HAP-1 (cell line): ENCODE measurements around the gene OR2D2.
"Not testable (repeated sequence)": the region's sequence is repeated elsewhere in the genome, so short reads cannot be mapped to it uniquely, and the experiment has no call there.

Experiments
- DNase-seq, 2 experiments: peaks; one replicate each; pipeline ENCODE4 v3.0.0-alpha.2; 2016 to 2020; ENCODE audit warnings: low spot score in 2 of 2
- H3K27me3 ChIP-seq: fragments of 250-450 bp; sonication (Bioruptor Pico); 2 replicates; pipeline ENCODE4 v1.5.1; 2020; ENCODE audit warnings: low read depth, mild to moderate bottlenecking, moderate library complexity
- H3K36me3 ChIP-seq: fragments of 250-450 bp; sonication (Bioruptor Pico); replicated peaks from 2 replicates; pipeline ENCODE4 v1.5.1; 2020; ENCODE audit warnings: mild to moderate bottlenecking
- H3K4me1 ChIP-seq: fragments of 250-450 bp; sonication (Bioruptor Pico); 2 replicates; pipeline ENCODE4 v1.5.1; 2020; ENCODE audit warnings: mild to moderate bottlenecking
- H3K4me3 ChIP-seq: fragments of 250-450 bp; sonication (Bioruptor Pico); 2 replicates; pipeline ENCODE4 v1.5.1; 2020; ENCODE audit warnings: mild to moderate bottlenecking, moderate library complexity
- H3K9me3 ChIP-seq: fragments of 250-450 bp; sonication (Bioruptor Pico); 2 replicates; pipeline ENCODE4 v1.5.1; 2020; ENCODE audit warnings: mild to moderate bottlenecking, moderate library complexity
- in situ Hi-C: fragments of 300-500 bp; cut with MboI; formaldehyde crosslinking; loops from 3 replicates; pipeline ENCODE4 v1.14.3; 2020; ENCODE audit warnings: low sequenced_read_pairs, inconsistent platforms, mixed read lengths

OR2D2 gene

GRCh38 chr11:6856871-6857270 lies 35.4 kb downstream of the OR2D2 start:
- no peaks in the 10 kb centered on the region for H3K36me3 ChIP-seq
- no peaks in the 10 kb centered on the region for H3K27me3 ChIP-seq
- H3K4me3 ChIP-seq: no peak overlapping the region
- in situ Hi-C loops: no loop called here
- H3K4me1 ChIP-seq: no peaks in the 10 kb centered on the region; the same call in 1 of the 2 replicates
- no peak for DNase-seq
- no peaks in the 10 kb centered on the region for H3K9me3 ChIP-seq

GRCh38 chr11:6855971-6856541 lies 36.2 kb downstream of the OR2D2 start:
- in situ Hi-C loops: no loop called here

GRCh38 chr11:6854801-6855200 lies 37.5 kb downstream of the OR2D2 start:
- H3K4me3 ChIP-seq, DNase-seq, H3K36me3 ChIP-seq, in situ Hi-C loops, H3K27me3 ChIP-seq, H3K4me1 ChIP-seq, H3K9me3 ChIP-seq: not testable (repeated sequence)

More at GRCh38 chr11:6855971-6856541, 36.2 kb downstream of the OR2D2 start:
- no peaks in the 10 kb centered on the region for H3K9me3 ChIP-seq
- no peak for DNase-seq
- no peaks in the 10 kb centered on the region for H3K36me3 ChIP-seq
- H3K4me1 ChIP-seq: no peaks in the 10 kb centered on the region; the same call in 1 of the 2 replicates
- H3K27me3 ChIP-seq: no peaks in the 10 kb centered on the region
- no peak overlapping the region for H3K4me3 ChIP-seq

GRCh38 chr11:6850526-6850925 lies 41.8 kb downstream of the OR2D2 start:
- Histone ChIP-seq H3K4me1 (no peaks in the 10 kb centered on the region), H3K36me3 (no peaks in the 10 kb centered on the region), H3K9me3 (no peaks in the 10 kb centered on the region), H3K4me3 (no peak overlapping the region), H3K27me3 (no peaks in the 10 kb centered on the region)
- DNase-seq: no peak
- in situ Hi-C loops: no loop called here

- in situ Hi-C loops: no loop called here
- no peak within 1 kb of the TSS for H3K4me3 ChIP-seq
- H3K36me3 ChIP-seq: no peaks in the 10 kb centered on the region
- no peaks in the 10 kb centered on the region; the same call in 1 of the 2 replicates for H3K4me1 ChIP-seq
- H3K27me3 ChIP-seq: no peaks in the 10 kb centered on the region
- no peak for DNase-seq
- H3K9me3 ChIP-seq: no peaks in the 10 kb centered on the region; the same call in 1 of the 2 replicates
Measured at GRCh38 chr11:6845383-6845782, 46.9 kb downstream of the OR2D2 start, which contains the start of gene OR10A5. Gene OR10A5 (plus strand): TSS chr11:6845683. CDS start chr11:6845683, 0 bp downstream.

GRCh38 chr11:6844356-6844755 lies 47.9 kb downstream of the OR2D2 start:
- H3K36me3 ChIP-seq: no peaks in the 10 kb centered on the region
- in situ Hi-C loops: no loop called here
- H3K4me1 ChIP-seq: no peaks in the 10 kb centered on the region; the same call in 1 of the 2 replicates
- no peaks in the 10 kb centered on the region for H3K27me3 ChIP-seq
- no peaks in the 10 kb centered on the region; the same call in 1 of the 2 replicates for H3K9me3 ChIP-seq
- no peak for DNase-seq
- no peak overlapping the region for H3K4me3 ChIP-seq

- in situ Hi-C loops: no loop called here
- Histone ChIP-seq H3K36me3 (no peaks in the 10 kb centered on the region), H3K4me3 (no peak overlapping the region), H3K4me1 (no peaks in the 10 kb centered on the region; the same call in 1 of the 2 replicates), H3K9me3 (no peaks in the 10 kb centered on the region; the same call in 1 of the 2 replicates), H3K27me3 (no peaks in the 10 kb centered on the region)
- peak in 1 of 2 experiments; percentile 34 for DNase-seq
Measured at GRCh38 chr11:6843670-6844069, 48.6 kb downstream of the OR2D2 start.

- in situ Hi-C loops: no loop called here
- Histone ChIP-seq H3K9me3 (no peaks in the 10 kb centered on the region; the same call in 1 of the 2 replicates), H3K27me3 (no peaks in the 10 kb centered on the region), H3K4me1 (no peaks in the 10 kb centered on the region; the same call in 1 of the 2 replicates), H3K36me3 (no peaks in the 10 kb centered on the region), H3K4me3 (no peak overlapping the region)
- DNase-seq: no peak
Measured at GRCh38 chr11:6841694-6842093, 50.6 kb downstream of the OR2D2 start.
